ENCODE data around the gene NRARP. TPM values are rescaled to one million over a fixed set of nuclear protein-coding genes. Genes with fewer than 3 reads are reported as not detected.
A peak's percentile ranks its signal among the peaks of the same experiment; 100 is the strongest.

NRARP gene
- total RNA-seq, 4 donors from 2014 or later: 3.1 to 13.5 (median 3.9) TPM

GRCh38 chr9:137293482-137294090 is 8.5 kb downstream of the NRARP start:
- 71 to 75% methylated on average over 29 of the region's 29 CpGs for WGBS, 2 donors

GRCh38 chr9:137293094-137293481 is 9.0 kb downstream of the NRARP start:
- H3K4me3 ChIP-seq: no peak overlapping the region
- 70 to 71% methylated on average over 14 to 15 of the region's 15 CpGs for WGBS, 2 donors
- H3K36me3 ChIP-seq: no peaks in the 10 kb centered on the region
- TF ChIP-seq EP300 (IDR thresholded peaks at IDR 0.05): no peak
- no peak for TF ChIP-seq POLR2A (IDR thresholded peaks at IDR 0.05)
- TF ChIP-seq CTCF (IDR thresholded peaks at IDR 0.05): no peak
- H3K9me3 ChIP-seq: peaks cover 0 to 7% (median 0%) of the 10 kb centered on the region in 4 donors
- peaks cover 0 to 58% of the 10 kb centered on the region in 2 donors for H3K27me3 ChIP-seq
- peaks cover 0 to 25% (median 3%) of the 10 kb centered on the region in 4 donors for H3K4me1 ChIP-seq
- no peak overlapping the region for H3K27ac ChIP-seq
- DNase-seq (ENCODE audit: low spot score in 2 of 2): no peak

More at GRCh38 chr9:137293482-137294090, 8.5 kb downstream of the NRARP start:
- Histone ChIP-seq H3K27me3 (peaks cover 0 to 63% of the 10 kb centered on the region in 2 donors), H3K27ac (peak overlapping the region in 1 of 4 donors; percentile 60), H3K4me3 (no peak overlapping the region), H3K4me1 (peaks cover 0 to 30% (median 5%) of the 10 kb centered on the region in 4 donors), H3K9me3 (peaks cover 0 to 7% (median 0%) of the 10 kb centered on the region in 4 donors), H3K36me3 (no peaks in the 10 kb centered on the region)
- TF ChIP-seq CTCF (IDR thresholded peaks at IDR 0.05): no peak
- TF ChIP-seq EP300 (IDR thresholded peaks at IDR 0.05): no peak
- TF ChIP-seq POLR2A (IDR thresholded peaks at IDR 0.05): no peak
- no peak for DNase-seq (ENCODE audit: low spot score in 2 of 2)

GRCh38 chr9:137286975-137287383 is 15.1 kb downstream of the NRARP start:
- no peaks in the 10 kb centered on the region for H3K36me3 ChIP-seq
- 49 to 51% methylated on average over 14 of the region's 14 CpGs for WGBS, 2 donors
- no peak overlapping the region for H3K27ac ChIP-seq
- H3K4me3 ChIP-seq: no peak overlapping the region
- H3K9me3 ChIP-seq: peaks cover 0 to 20% (median 0%) of the 10 kb centered on the region in 4 donors
- peak in 1 of 5 experiments; percentile 13 for TF ChIP-seq CTCF (IDR thresholded peaks at IDR 0.05)
- TF ChIP-seq EP300 (IDR thresholded peaks at IDR 0.05): no peak
- TF ChIP-seq POLR2A (IDR thresholded peaks at IDR 0.05): no peak
- H3K4me1 ChIP-seq: no peaks in the 10 kb centered on the region
- DNase-seq (ENCODE audit: low spot score in 2 of 2): no peak
- H3K27me3 ChIP-seq: peaks cover 0 to 10% of the 10 kb centered on the region in 2 donors

GRCh38 chr9:137281345-137282116 is 20.5 kb downstream of the NRARP start:
- peaks cover 0 to 48% of the 10 kb centered on the region in 2 donors for H3K27me3 ChIP-seq
- no peak overlapping the region for H3K27ac ChIP-seq
- H3K36me3 ChIP-seq: peaks cover 0 to 17% (median 0%) of the 10 kb centered on the region in 3 donors
- DNase-seq (ENCODE audit: low spot score in 2 of 2): no peak
- H3K9me3 ChIP-seq: peaks cover 0 to 30% (median 0%) of the 10 kb centered on the region in 4 donors
- TF ChIP-seq POLR2A (IDR thresholded peaks at IDR 0.05) (no peak), CTCF (IDR thresholded peaks at IDR 0.05) (no peak), EP300 (IDR thresholded peaks at IDR 0.05) (no peak)
- H3K4me3 ChIP-seq: no peak overlapping the region
- 29 to 62% methylated on average over 4 to 29 of the region's 39 CpGs for WGBS, 2 donors
- peaks cover 0 to 36% (median 13%) of the 10 kb centered on the region in 4 donors for H3K4me1 ChIP-seq

All from tibial nerve (tissue), 4 donors.